PFSK-1 (cell line): Measurements from ENCODE around the gene CAMKV.
A peak's percentile ranks its signal among the peaks of the same experiment; 100 is the strongest.

Source experiments
- FOXP2 ChIP-seq: optimal IDR thresholded peaks from 2 replicates; pipeline ENCODE3; 2011; ENCODE audit warnings: borderline replicate concordance, control low read depth, inconsistent platforms; ENCODE audit not compliant: insufficient read depth; ENCODE audit errors: extremely low read length, extremely low read depth
- POLR2AphosphoS5 ChIP-seq: IDR thresholded peaks from 2 replicates; pipeline ENCODE4 v1.6.1; 2012; ENCODE audit warnings: low read depth, mild to moderate bottlenecking, control low read depth, low read length, moderate library complexity
- REST ChIP-seq, 2 experiments: IDR thresholded peaks; 2 replicates each; pipeline versions ENCODE4 v1.6.1 to v1.8.0; 2011 to 2012; ENCODE audit warnings: low read depth in 2 of 2, low read length in 2 of 2, control low read depth in 1 of 2, inconsistent platforms in 1 of 2, mild to moderate bottlenecking in 1 of 2, moderate library complexity in 1 of 2; ENCODE audit not compliant: insufficient read depth in 1 of 2
- SIN3A ChIP-seq: IDR thresholded peaks from 2 replicates; pipeline ENCODE4 v1.6.1; 2012; ENCODE audit warnings: mild to moderate bottlenecking, low read length, moderate library complexity, borderline replicate concordance; ENCODE audit not compliant: insufficient read depth
- TAF1 ChIP-seq: IDR thresholded peaks from 2 replicates; pipeline ENCODE4 v1.6.1; 2012; ENCODE audit warnings: low read length, control low read depth, borderline replicate concordance; ENCODE audit not compliant: insufficient read depth

Gene CAMKV

GRCh38 chr3:49871531-49872153 is 1.9 kb upstream of the CAMKV start:
- TF ChIP-seq REST (IDR thresholded peaks at IDR 0.05; ENCODE audit: insufficient read depth in 1 of 2, low read depth in 2 of 2, low read length in 2 of 2) (no peak), SIN3A (no peak), FOXP2 (no peak), POLR2AphosphoS5 (no peak), TAF1 (no peak)

GRCh38 chr3:49868862-49869466 is 742 bp downstream of the CAMKV start:
- TF ChIP-seq FOXP2 (no peak), TAF1 (no peak), SIN3A (no peak), REST (IDR thresholded peaks at IDR 0.05; ENCODE audit: insufficient read depth in 1 of 2, low read depth in 2 of 2, low read length in 2 of 2) (no peak), POLR2AphosphoS5 (no peak)

GRCh38 chr3:49867871-49868321 is 1.8 kb downstream of the CAMKV start:
- TF ChIP-seq TAF1 (no peak), REST (IDR thresholded peaks at IDR 0.05; ENCODE audit: insufficient read depth in 1 of 2, low read depth in 2 of 2, low read length in 2 of 2) (peak; percentile 91 to 95)

- TF ChIP-seq POLR2AphosphoS5 (no peak), FOXP2 (no peak), SIN3A (no peak), TAF1 (no peak), REST (IDR thresholded peaks at IDR 0.05; ENCODE audit: insufficient read depth in 1 of 2, low read depth in 2 of 2, low read length in 2 of 2) (no peak)
Observed at GRCh38 chr3:49867400-49867799, 2.3 kb downstream of the CAMKV start.
